Thyroid gland (tissue), 4 donors: Measurements from ENCODE around the gene FMO2. TPM values are rescaled to one million over a fixed set of nuclear protein-coding genes. Genes with fewer than 3 reads are reported as not detected.

ENCODE experiments used
- DNase-seq, 2 donors: peaks; one replicate each; pipeline ENCODE4 v3.0.0-alpha.2; 2019
- H3K27ac ChIP-seq, 3 donors: fragments of 200-600 bp; sonication (generic); 1 replicate in 2 of 3; 2 replicates in 1 of 3; pipeline ENCODE4 v1.5.1; 2016 to 2019; ENCODE audit warnings: mild to moderate bottlenecking in 1 of 3, moderate library complexity in 1 of 3
- H3K27me3 ChIP-seq: fragments of 200-600 bp; sonication (generic); one replicate; pipeline ENCODE4 v1.5.1; 2019
- H3K36me3 ChIP-seq, 2 donors: fragments of 200-600 bp; sonication (generic); one replicate each; pipeline ENCODE4 v1.5.1; 2016 to 2019
- H3K4me1 ChIP-seq, 2 donors: fragments of 200-600 bp; sonication (generic); one replicate each; pipeline ENCODE4 v1.5.1; 2017 to 2019
- H3K4me3 ChIP-seq, 3 donors: fragments of 200-600 bp; sonication (generic); replicated peaks in 1 of 3; 1 replicate in 2 of 3; 2 replicates in 1 of 3; pipeline ENCODE4 v1.5.1; 2016; ENCODE audit warnings: mild to moderate bottlenecking in 1 of 3
- H3K9me3 ChIP-seq: fragments of 200-600 bp; sonication (generic); one replicate; pipeline ENCODE4 v1.5.1; 2017
- CTCF ChIP-seq, 6 experiments: fragments of 200-600 bp in 3 of 6; fragments of 450-650 bp in 3 of 6; sonication (generic) in 3 of 6; IDR thresholded peaks; one replicate each; pipeline ENCODE4 v1.5.1; 2016 to 2019; ENCODE audit warnings: antibody characterized with exemption in 6 of 6, mild to moderate bottlenecking in 2 of 6, inconsistent platforms in 1 of 6, moderate library complexity in 1 of 6
- POLR2A ChIP-seq, 2 donors: fragments of 450-650 bp; IDR thresholded peaks; one replicate each; pipeline ENCODE4 v1.6.1; 2017; ENCODE audit warnings: antibody characterized with exemption in 2 of 2, mild to moderate bottlenecking in 2 of 2, moderate library complexity in 1 of 2
- WGBS, 2 donors: methylation state at CpG; one replicate each; pipeline ENCODE4 v1.1.5; 2017; 5-methylcytosine and 5-hydroxymethylcytosine counted together
- intact Hi-C: fragments of 100-400 bp; cut with DNase I; formaldehyde crosslinking; loops from one replicate; pipeline ENCODE4 v1.15.1; 2023
- total RNA-seq, 4 donors: library from RNA; depleted of rRNA; stranded (reverse); fragments of >200 nt; gene quantifications; one replicate each; pipeline ENCODE4 v1.2.3, GENCODE V29; 2016

The FMO2 gene
- total RNA-seq, result 100 to 1,000 TPM in 1 of 4 donors, 10 to 100 TPM in 3; 13.8 to 128 (median 14.5) TPM

- TF ChIP-seq CTCF (IDR thresholded peaks at IDR 0.05) (no peak), POLR2A (IDR thresholded peaks at IDR 0.05) (no peak)
- Histone ChIP-seq H3K27me3 (no peaks in the 10 kb centered on the region), H3K9me3 (no peaks in the 10 kb centered on the region), H3K4me3 (peak within 1 kb of the TSS in 1 of 3 donors; percentile 18), H3K4me1 (no peaks in the 10 kb centered on the region), H3K36me3 (no peaks in the 10 kb centered on the region), H3K27ac (peak within 1 kb of the TSS in 2 of 3 donors; percentile 1 to 22)
- intact Hi-C loops, result no loop called here
- DNase-seq, result no peak
- WGBS, 2 donors, result 60 to 65% methylated on average over 6 of the region's 6 CpGs
These were observed at the start of gene FMO2 for GRCh38 chr1:171185091-171185490. Gene FMO2 (plus strand): TSS chr1:171185300. CDS start chr1:171185714, 414 bp downstream.

GRCh38 chr1:171137580-171137979 is 47.5 kb upstream of the FMO2 start:
- 70 to 77% methylated on average over 2 of the region's 2 CpGs for WGBS, 2 donors
- Histone ChIP-seq H3K9me3 (no peaks in the 10 kb centered on the region), H3K4me3 (no peak overlapping the region), H3K4me1 (peaks cover 0 to 22% of the 10 kb centered on the region in 2 donors), H3K36me3 (no peaks in the 10 kb centered on the region), H3K27ac (no peak overlapping the region), H3K27me3 (no peaks in the 10 kb centered on the region)
- intact Hi-C loops, result no loop called here
- DNase-seq, result no peak
- TF ChIP-seq CTCF (IDR thresholded peaks at IDR 0.05), result no peak
- no peak for TF ChIP-seq POLR2A (IDR thresholded peaks at IDR 0.05)

DNA sequence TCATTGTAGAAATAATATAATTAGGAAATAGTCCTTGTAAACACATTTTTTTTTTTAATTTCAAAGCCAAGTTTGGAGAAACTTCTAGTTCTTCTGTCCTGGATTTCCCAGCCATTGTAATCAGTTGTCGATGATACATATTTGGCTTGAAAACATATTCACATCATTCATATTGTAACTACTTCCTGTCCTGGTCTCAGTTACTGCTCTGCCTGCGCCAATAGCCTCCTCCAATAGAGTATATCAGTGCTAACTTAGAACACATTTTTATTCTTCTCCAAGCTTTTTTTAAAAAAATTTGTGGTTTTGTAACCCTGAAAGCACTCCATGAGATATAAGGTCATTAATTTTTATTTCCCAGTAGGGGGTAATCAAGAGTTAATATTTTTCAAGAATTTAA is 46.1 kb upstream of the FMO2 start:
- H3K4me3 ChIP-seq, result no peak overlapping the region
- peaks cover 0 to 26% of the 10 kb centered on the region in 2 donors for H3K4me1 ChIP-seq

GRCh38 chr1:171139890-171140289 is 45.2 kb upstream of the FMO2 start:
- H3K4me3 ChIP-seq, result no peak overlapping the region
- 54 to 57% methylated on average over 4 of the region's 4 CpGs for WGBS, 2 donors
- peaks cover 0 to 26% of the 10 kb centered on the region in 2 donors for H3K4me1 ChIP-seq
- no peak for TF ChIP-seq POLR2A (IDR thresholded peaks at IDR 0.05)
- TF ChIP-seq CTCF (IDR thresholded peaks at IDR 0.05), result no peak
- H3K36me3 ChIP-seq, result no peaks in the 10 kb centered on the region
- DNase-seq, result peak; percentile 13 to 26
- no peaks in the 10 kb centered on the region for H3K27me3 ChIP-seq
- H3K9me3 ChIP-seq, result no peaks in the 10 kb centered on the region
- intact Hi-C loops, result no loop called here
- peak overlapping the region in 2 of 3 donors; percentile 83 to 84 for H3K27ac ChIP-seq

More for the DNA sequence above, 46.1 kb upstream of the FMO2 start:
- no peaks in the 10 kb centered on the region for H3K36me3 ChIP-seq
- no peak for DNase-seq
- H3K27ac ChIP-seq, result peak overlapping the region in 2 of 3 donors; percentile 17 to 83
- H3K27me3 ChIP-seq, result no peaks in the 10 kb centered on the region
- no peaks in the 10 kb centered on the region for H3K9me3 ChIP-seq
- TF ChIP-seq POLR2A (IDR thresholded peaks at IDR 0.05) (no peak), CTCF (IDR thresholded peaks at IDR 0.05) (no peak)
- 67 to 71% methylated on average over 2 of the region's 2 CpGs for WGBS, 2 donors
- intact Hi-C loops, result no loop called here

DNA sequence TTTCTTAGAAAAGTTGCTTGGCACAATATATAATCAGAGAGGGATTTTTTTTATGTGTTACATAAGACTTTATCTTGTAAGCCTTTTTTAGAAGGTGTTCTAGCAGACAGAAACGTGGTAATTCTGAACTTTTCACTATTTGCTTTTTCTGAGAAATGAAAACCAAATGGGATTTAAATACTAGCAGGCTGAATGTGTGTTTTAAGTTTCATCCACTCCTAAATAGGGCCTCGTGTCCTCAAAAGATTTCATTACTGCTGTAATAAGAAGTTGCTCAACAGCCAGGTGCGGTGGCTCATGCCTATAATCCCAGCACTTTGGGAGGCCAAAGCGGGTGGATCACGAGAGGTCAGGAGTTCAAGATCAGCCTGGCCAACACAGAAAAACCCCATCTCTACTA is 44.7 kb upstream of the FMO2 start:
- TF ChIP-seq POLR2A (IDR thresholded peaks at IDR 0.05) (no peak), CTCF (IDR thresholded peaks at IDR 0.05) (no peak)
- no peaks in the 10 kb centered on the region for H3K36me3 ChIP-seq
- no peaks in the 10 kb centered on the region for H3K27me3 ChIP-seq
- H3K4me1 ChIP-seq, result peaks cover 0 to 26% of the 10 kb centered on the region in 2 donors
- H3K4me3 ChIP-seq, result no peak overlapping the region
- no peaks in the 10 kb centered on the region for H3K9me3 ChIP-seq
- intact Hi-C loops, result no loop called here
- peak overlapping the region; percentile 12 to 84 (median 83) for H3K27ac ChIP-seq
- 77 to 80% methylated on average over 5 of the region's 5 CpGs for WGBS, 2 donors
- DNase-seq, result no peak
